Measurements from ENCODE around the gene HMGCS1.
"Not testable (repeated sequence)": the region's sequence is repeated elsewhere in the genome, so short reads cannot be mapped to it uniquely, and the experiment has no call there.

Gene HMGCS1

DNA sequence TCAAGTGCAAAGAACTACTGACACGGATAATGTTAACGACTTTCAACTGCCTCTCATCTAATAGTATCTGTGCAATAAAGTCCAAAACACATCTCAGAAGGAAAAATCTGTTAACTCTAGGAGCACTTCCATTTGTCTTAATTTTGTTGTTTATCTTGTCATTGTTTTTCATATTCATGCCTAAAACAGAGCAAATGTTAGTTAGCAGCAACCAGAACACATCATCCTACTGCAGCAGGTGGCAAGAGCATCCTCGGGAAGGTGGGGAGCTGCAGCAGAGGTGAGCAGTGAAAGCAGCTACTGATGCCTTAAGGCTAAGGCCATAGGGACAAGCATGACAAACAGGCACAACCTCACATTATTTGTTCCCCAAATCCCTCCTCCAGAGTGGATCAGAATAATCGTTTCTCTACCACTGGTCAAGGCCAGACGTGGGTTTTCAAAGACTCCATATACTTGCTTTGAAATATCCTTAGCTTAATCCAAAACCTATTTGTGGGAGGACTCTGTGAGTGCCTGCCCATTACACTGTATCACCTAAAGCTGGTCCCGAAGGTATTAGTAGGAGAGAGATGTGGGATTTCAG, 1.0 kb downstream of the HMGCS1 start:
- DNase-seq: no peak

DNA sequence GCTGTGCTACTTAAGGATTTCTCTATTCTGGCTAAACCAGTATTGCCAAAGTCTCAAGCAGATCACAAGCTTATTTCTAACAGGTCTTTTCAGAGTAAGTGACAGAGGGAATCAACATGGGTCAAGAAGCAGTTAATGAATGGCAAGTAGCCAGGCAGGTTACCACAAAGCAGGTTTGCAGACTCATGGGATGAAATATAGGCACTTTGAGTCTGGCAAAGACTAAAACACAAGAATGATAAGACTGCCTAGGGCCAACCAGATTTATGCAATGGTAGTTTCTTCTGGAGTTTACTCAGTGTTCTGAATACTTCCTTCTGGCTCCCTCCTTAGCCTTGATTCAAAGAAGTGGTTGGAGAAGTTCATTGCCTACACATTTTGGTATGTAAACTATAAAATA, 3.6 kb downstream of the HMGCS1 start:
- DNase-seq: no peak

DNA sequence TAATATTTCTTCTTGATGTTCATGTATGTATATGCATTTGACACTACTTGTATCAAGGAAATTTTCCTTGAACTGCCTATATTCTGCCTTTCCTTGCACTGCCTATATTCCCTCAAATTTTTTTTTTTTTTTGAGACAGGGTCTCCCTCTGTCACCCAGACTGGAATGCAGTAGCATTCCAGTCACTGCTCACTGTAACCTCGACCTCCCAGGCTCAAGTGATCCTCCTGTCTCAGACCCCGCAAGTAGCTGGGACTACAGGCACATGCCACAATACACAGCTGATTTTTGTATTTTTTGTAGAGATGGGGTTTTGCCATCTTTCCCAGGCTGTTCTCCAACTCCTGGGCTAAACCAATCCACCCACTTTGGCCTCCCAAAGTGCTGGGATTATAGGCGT, 4.1 kb downstream of the HMGCS1 start:
- peak; percentile 57 for DNase-seq

DNA sequence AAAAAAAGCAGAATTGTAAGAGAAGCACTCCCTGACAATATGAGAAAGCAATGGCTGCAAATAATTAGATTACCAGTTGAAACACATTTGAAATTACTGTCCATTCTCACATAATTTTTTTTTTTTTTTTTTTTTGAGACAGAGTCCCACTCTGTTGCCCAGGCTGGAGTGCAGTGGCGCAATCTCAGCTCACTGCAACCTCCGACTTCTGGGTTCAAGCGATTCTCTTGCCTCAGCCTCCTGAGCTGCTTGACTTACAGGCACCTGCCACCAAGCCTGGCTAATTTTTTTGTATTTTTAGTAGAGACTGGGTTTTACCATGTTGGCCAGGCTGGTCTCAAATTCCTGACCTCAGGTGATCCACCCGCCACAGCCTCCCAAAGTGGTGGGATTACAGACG, 6.3 kb downstream of the HMGCS1 start:
- DNase-seq: not testable (repeated sequence)

DNA sequence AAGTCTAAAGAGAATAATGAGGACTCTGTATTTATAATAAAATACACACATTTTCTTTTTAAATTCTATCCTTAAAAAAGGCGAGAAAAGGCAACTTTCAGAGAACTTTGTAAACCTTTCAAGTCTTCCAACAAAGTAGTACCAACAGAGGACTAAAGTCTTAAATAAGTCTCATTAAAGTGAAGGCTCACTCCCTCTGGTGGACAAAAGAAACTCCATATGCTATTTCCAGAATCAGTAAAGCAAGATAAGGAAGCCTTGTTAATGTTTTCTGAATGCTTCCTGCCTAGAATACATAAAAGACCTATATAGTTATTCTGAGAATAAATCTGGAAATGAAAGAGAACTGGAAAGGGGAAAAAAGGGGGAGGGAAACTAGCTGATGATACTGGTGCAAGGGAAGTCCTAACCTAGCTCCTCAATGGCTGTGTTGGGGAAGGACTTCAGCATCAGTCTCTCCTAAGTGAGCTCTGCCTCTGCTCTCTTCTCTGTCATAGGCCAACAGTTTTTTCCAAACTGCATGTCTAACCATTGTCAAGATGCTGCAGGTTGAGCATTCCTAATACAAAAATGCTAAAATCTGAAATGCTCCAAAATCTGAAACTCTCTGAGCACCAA, 7.2 kb downstream of the HMGCS1 start:
- DNase-seq: no peak

DNA sequence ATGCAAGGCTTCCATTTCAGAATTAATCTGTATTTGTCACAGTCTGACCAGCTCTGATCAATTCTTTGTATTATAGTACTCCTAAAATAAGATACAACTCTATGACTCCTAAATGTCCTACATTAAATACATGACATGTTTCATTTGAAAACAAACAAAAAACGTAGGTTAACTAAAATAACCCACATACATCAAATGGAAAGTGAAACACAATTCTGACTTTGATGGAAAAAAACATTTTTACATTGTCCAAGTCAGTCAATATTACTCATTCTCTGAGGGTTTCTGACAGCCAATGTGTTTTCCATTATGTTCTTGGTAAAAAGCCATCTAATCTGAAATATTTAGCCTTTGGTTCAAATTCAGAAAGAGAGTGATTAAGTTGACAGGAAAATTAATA, 8.7 kb downstream of the HMGCS1 start:
- no peak for DNase-seq

DNA sequence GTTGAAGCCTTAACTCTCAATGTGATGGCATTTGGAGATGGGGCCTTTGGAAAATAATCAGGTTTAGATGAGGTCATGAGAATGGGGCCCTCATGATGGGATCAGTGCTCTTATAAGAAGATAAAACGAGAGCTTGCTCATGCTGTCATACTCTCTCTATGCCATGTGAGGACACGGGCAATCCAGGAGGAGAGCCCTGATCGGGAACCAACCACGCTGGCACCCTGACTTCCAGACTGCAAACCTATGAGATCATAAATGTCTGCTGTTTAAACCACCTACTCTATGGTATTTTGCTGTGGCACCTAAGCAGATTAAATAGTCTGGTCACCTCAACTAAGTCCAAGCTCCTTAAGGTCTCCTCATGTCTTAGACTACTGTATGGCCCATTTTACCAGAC, 10.0 kb downstream of the HMGCS1 start:
- no peak for DNase-seq

DNA sequence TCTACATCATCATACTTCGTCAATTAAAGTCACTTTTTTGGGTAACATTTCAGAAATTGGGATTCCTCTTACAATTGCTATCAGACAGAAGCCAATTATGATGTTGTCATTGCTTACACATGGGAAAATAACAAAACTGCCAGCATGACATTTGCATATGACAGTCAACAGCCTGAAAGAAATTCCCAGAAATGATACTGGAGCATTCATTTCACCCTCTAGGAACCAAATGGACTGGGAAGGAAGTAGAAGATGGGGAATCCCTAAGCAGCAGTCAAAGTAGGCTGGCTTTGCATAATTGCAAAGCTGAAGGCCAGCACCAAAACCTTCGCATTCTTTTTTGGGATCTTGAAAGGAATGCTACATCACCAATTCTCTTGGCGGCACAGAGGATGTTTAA, 10.7 kb downstream of the HMGCS1 start:
- DNase-seq: no peak

DNA sequence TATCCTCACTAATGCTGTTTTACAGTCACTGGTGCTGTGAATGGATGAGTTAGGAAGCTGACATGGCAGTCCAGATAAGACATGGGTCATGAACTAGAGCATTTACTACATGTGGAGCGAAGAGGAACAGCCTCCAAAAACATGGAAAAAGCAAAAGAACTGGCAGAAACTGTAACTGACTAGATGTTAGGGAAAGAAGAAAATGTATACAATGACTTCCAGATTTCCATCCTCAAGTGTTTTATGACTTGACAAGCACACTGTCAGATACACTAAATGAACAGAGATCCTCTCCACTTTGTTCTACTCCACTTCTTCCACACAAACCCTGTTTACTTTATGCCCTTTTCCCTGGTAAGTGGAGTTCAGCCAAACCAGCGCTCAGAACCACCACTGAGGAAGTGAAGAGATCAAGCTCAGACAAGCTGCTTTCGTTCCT, 11.5 kb downstream of the HMGCS1 start:
- DNase-seq: no peak

DNA sequence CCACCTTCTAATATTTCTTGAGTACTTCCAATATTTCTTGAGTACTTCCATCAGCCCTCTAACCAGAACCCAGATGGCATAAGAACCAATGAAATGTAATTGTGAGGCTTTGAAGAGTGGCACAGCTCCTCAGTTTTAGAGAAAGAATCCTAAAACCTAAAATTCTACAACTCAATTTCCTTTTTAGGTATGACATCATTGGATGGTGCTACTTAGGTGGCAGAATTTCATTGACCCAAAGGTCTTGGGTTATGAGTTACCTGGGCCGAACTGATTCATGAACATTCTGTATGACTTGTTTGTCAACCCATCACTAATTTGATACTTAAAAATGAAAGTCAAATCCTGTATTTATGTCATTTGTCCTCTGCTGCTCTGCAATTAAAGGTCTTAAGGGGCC, 13.1 kb downstream of the HMGCS1 start:
- no peak for DNase-seq

DNA sequence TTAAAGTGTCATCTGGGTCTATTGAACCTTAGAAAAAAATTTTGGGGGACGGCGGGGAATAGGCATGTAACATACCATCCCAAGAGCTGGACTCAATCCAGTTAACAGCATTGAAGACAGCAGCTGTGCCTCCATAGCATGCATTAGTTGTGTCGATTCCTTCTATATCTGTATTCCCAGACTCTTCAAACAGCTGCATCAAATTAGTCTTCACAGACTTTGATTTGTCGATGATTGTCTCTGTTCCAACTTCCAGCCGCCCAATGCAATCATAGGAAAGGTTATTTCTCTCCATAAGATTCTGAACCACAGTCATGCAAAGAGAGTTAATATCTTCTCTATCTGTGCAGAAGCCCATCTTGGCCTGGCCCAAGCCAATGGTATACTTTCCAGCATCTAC, 14.8 kb downstream of the HMGCS1 start:
- no peak for DNase-seq

DNA sequence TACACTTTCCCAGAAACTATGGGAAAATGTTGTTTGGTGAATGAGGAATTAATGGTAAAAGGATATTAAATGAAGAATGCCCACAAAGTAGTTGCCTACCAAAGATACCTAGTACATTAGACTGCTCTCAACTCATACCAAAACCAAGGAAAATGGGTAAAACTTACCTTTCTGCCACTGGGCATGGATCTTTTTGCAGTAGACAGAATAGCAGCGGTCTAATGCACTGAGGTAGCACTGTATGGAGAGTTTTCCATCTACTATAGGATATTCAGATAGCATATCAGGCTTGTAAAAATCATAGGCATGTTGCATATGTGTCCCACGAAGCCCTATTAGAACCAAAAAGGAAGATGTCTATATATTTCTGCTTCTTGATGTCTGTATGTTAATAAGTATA, 16.4 kb downstream of the HMGCS1 start:
- DNase-seq: no peak

DNA sequence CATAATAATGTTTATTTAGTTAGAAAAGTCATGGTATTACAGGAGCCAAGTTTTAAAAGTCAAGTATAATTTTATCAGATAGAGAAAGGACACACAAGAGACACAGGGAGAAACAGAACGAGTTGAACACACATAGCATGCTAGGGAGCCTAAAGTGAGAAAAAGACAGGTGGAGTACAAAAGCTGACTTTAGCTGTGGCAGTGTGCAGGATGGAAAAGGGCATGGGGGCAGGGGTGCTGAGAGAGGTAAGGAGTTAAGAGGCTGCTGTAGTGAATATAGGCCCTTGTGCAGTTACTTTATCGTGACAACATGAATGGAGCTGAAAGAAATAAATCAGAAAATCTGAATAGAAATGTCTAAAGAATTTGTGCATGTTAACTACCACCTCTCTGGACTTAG, 18.0 kb downstream of the HMGCS1 start:
- no peak for DNase-seq

DNA sequence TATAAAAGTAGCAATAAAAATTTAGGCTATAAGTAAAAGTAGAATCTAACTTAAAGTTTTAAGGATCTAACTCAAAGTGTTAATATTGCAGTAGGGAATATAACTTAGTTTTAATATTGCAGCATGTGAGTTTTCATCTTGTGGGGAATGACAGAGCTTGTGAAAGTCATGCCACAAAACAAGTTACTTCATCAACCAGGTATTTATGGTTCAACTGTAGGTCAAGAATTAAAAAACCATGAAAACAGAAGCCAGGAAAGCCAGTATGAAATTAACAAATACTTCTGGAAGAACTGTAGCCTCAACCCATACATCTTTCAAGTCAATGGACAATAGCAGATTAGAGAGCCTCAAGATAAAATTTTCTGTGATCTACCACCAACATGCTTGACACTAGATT, 19.0 kb downstream of the HMGCS1 start:
- DNase-seq: no peak

DNA sequence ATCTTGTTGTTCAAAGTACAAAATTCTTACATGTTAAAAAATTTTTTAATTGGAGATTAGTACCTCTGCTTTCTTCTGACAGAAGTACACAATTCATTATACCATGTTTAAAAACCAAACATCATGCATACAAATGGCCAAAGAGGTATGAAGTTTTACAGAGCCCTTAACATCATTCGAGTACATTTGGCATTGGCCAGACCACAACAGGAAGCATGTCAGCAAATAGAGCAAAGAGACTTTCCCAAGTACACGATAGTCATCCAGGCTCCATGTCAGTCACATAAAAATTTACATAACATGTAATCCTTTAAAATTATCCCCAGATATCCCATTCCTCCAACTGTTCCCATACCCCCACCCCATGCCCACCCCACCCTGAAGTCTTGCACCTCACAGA, 22.5 kb downstream of the HMGCS1 start:
- no peak for DNase-seq

DNA sequence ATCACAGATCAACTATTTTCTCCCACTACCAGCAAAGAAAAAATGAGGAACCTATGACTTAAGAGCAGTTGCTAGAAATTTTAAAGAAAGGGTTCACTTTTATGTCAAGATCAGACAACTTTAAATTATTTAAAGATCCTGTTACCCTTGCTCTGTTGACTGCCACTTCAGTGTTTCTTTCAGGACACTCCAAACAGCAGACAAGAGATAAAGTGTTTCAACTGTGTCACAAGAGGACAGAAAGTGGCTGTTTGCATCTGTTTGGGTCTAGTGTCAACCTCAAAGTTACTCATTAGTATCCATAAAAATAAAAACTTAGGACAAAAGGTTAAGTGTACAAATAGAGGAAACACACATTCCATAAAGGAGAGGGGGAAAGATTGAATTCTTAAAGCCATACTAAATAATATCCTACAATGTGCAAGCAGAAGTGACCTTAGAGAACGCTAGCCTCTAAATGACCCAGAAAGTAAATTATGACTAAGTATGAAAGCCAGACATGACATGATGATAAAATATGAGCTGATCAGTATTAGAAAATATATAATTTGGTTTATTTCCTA, 24.9 kb downstream of the HMGCS1 start:
- no peak for DNase-seq

DNA sequence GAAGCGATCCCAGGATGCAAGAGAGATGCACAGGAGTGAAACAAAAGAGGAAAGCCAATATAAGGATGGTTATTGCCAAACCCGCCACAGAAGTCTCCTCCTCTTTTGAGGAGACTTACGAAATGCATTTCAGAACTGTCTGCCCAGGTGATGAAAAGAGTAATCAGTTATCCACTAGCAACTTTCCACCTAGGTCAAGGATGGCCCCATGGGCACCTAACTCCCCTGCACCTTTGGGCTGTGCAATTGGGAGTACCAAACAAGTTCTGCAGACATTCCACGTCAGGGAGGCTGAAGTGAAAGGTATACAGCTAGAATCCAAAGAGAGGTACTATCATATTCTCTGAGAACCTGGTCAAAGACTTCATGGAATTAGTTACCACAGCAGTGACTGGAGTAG, 25.7 kb downstream of the HMGCS1 start:
- no peak for DNase-seq

DNA sequence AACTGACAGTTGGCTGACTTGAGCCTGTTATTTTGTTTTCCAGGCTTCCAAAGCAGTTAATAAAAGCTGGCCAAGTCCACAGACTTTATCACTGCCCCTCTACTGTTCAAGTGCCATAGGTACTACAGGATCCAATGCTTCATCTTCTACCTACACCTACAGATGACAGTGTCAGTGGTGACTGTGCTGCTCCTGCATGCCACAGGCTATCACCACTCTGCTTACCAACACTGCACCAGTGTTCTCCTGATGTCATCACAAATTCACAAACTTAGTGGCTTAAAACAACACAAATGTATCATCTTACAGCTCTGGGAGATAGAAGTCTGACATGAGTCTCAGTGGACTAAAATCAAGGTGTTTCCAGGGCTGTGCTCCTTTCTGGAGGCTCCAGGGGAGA, 26.6 kb downstream of the HMGCS1 start:
- no peak for DNase-seq

DNA sequence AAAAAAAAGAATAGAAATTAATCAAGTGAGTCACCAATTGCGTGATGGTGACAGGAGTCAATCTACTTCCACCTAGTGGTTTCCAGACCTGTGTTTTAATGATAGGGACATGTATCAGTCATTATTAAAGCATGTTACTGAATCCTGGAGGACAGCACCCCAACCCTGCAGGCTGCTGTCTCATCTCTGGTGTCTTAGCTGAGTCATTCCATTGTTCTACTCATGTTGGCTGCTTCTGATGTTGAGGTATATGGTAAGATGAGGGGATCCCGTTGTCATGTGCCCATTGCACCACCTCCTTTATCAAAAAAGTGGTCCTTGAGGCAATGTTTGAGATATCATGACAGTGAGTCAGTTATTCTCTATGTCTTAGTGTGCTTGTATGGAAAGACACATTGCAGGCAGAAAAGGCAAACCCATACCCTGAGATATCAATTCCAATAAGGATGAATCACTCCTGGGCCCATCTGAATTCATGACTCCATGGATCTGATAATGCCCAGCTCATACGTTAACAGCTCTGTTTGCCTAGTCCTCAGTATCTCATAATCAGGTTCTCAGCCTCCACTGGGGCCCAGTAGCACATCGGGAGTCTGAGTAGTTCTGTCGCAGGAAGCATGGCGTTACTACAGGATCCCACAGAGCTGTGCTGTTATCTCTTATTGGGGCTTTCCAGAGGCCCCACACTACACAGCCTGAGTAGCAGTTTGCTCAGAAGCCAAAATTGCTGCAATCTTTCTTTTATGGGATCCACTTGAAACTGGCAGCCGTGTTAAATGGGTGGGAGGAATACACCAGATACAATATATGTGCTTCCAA, 31.2 kb downstream of the HMGCS1 start:
- no peak for DNase-seq

DNA sequence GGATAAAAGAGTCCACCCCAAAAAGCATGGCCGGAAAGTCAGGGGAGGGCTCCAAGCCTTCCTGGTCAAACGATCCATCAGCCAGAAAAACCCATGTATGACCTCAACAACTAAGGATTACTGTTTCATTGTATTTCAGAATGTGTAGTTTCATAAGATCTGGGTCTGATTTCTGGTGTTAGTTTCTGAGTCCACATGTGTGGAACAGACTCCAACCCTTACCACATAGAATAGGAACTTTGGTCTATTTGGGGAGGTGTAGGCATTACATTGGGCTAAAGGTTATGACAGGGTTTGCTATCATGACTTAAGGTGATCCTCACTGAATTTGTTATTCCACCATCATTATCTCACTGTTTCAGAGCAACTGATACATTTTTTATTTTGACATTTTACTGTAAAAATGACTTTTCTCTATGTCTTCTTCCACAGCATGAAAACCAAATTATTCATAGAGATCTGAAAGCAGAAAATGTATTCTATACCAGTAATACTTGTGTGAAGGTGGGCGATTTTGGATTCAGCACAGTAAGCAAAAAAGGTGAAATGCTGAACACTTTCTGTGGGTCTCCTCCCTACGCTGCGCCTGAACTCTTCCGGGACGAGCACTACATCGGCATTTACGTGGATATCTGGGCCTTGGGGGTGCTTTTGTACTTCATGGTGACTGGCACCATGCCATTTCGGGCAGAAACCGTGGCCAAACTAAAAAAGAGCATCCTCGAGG, 33.5 kb downstream of the HMGCS1 start:
- no peak for DNase-seq

DNA sequence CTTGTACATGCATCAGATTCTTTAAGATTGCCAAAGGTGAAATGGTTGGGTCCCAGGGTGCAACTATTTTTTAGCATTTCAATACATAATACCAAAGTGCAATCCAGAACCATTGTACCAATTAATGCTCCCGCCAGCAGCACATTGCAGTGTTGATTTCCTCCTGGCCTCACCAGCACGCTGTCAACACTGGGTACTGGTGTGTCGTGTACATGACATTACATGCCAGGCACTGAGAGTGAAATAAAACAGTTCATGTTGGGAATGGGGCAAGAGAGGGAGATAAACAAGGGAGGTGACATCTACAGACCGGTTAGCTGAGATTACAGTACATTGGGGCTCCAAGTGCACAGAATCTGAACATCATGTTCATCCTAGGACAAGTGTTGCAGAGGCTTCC, 37.8 kb downstream of the HMGCS1 start:
- peak; percentile 23 for DNase-seq

DNA sequence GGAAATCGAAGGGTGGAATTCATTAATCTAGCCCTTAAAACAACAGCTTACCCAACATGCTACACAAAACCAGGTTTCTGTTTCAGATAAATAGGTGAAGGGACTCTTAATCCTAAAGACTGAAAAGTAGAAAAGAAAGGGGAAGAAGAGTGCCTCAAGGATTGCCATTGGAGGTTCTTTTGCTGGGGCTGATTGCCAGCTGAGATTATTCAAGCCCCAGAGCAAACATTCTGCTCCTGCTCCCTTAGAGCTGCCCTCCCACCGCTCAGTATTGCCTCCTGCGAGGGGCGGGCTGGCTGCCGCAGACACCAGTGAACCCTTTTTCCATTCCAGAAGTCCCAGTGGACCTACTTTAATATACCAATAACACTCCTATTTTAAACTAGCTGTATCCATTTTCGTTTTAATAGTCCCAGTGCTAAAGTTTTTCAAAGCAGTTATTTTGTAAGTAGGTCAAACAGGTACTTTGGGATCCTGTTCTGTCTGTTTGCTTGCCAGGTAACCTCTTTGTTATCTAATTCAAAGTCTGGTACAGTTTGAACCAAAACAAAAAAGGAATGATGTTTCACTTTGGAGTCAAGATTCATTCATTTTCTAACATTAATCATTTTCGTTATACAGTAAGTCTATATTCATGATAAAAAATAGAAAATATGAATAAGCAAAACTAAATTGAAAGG, 38.6 kb downstream of the HMGCS1 start:
- no peak for DNase-seq

DNA sequence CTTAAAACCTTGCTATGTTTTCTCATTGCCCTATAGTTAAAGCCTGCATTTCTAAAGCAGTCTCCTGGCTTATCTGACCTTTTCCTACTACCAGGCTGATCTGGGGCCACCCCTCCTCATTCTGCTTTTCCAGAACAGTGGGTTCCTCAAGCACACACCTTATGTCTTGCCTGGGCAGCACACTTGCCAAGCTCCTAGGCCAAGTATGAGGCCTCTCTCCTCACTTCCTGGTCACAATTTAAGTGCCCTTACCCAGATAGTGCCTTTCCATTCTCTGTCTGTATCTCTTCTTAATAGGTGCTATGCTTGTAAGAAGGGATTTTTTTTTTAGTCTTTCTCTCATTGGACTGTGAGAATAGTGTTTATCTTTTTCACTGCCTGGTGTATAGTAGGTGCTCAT, 39.7 kb downstream of the HMGCS1 start:
- DNase-seq: no peak

Data from islet precursor cell (in vitro differentiated cells).